Nucleus accumbens (tissue), 56 donors: ENCODE data around the gene TMEM154.

ENCODE experiments used
- DNase-seq, 56 donors: peaks; one replicate each; lab custom pipeline; 2025; lab: John Stamatoyannopoulos, UW

The TMEM154 gene

GRCh38 chr4:152572417-152573086, 107.2 kb downstream of the TMEM154 start:
- DNase-seq, result no peak

- no peak for DNase-seq
Measured at GRCh38 chr4:152571770-152572169, 108.0 kb downstream of the TMEM154 start.

GRCh38 chr4:152571296-152571695, 108.5 kb downstream of the TMEM154 start:
- DNase-seq, result no peak
